ENCODE measurements around the gene VPS52. TPM values are rescaled to one million over a fixed set of nuclear protein-coding genes. Genes with fewer than 3 reads are reported as not detected.

The VPS52 gene
- total RNA-seq, 1 donor from 2014 or later: 35.1 TPM

DNA sequence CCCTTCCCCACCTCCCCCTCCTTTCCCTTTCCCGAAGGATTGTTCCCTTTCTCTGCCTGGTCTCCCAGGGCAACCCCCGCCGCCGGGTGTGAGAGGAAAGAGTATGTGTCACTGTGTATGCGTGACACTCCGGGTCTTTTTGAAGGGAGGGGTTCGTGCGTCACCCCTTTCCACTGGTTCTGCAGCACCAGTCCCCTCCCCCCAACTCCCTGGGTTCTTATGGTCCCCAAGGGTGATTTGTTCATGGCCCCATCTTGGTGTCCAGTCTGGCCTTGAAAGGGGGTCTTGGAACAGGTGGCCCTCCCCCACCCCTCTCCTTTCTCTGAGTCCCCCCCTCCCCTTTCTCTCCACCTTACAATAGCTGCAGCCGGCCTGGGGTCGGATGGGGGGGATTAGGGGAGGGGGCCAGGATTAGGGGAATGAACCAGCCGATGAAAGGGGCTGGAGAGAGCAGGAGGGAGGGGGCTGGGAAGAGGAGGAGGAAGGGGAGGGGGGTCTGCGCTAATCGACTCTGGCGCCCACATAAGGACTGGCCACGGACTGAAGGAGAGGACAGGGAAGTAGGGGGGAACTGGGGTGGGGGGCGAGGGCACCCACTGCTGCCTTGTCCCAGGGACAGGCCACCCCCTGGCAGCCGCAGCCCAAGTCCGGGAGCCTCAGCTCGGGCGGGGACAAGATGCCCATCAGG is 64.7 kb downstream of the VPS52 start:
- intact Hi-C loops (cut with micrococcal nuclease): no loop called here
- no peak for DNase-seq
- TF ChIP-seq, protein P1, sequence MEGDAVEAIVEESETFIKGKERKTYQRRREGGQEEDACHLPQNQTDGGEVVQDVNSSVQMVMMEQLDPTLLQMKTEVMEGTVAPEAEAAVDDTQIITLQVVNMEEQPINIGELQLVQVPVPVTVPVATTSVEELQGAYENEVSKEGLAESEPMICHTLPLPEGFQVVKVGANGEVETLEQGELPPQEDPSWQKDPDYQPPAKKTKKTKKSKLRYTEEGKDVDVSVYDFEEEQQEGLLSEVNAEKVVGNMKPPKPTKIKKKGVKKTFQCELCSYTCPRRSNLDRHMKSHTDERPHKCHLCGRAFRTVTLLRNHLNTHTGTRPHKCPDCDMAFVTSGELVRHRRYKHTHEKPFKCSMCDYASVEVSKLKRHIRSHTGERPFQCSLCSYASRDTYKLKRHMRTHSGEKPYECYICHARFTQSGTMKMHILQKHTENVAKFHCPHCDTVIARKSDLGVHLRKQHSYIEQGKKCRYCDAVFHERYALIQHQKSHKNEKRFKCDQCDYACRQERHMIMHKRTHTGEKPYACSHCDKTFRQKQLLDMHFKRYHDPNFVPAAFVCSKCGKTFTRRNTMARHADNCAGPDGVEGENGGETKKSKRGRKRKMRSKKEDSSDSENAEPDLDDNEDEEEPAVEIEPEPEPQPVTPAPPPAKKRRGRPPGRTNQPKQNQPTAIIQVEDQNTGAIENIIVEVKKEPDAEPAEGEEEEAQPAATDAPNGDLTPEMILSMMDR (IDR thresholded peaks at IDR 0.05; ENCODE audit: borderline replicate concordance): no peak
- Histone ChIP-seq H3K4me1 (peaks cover 58% of the 10 kb centered on the region), H3K36me3 (peaks cover 43% of the 10 kb centered on the region), H3K27ac (replicated peaks) (peak overlapping the region; percentile 94), H3K9me3 (replicated peaks) (no peaks in the 10 kb centered on the region), H3K27me3 (ENCODE audit: low read depth) (no peaks in the 10 kb centered on the region), H3K4me3 (peak overlapping the region; percentile 83)

DNA sequence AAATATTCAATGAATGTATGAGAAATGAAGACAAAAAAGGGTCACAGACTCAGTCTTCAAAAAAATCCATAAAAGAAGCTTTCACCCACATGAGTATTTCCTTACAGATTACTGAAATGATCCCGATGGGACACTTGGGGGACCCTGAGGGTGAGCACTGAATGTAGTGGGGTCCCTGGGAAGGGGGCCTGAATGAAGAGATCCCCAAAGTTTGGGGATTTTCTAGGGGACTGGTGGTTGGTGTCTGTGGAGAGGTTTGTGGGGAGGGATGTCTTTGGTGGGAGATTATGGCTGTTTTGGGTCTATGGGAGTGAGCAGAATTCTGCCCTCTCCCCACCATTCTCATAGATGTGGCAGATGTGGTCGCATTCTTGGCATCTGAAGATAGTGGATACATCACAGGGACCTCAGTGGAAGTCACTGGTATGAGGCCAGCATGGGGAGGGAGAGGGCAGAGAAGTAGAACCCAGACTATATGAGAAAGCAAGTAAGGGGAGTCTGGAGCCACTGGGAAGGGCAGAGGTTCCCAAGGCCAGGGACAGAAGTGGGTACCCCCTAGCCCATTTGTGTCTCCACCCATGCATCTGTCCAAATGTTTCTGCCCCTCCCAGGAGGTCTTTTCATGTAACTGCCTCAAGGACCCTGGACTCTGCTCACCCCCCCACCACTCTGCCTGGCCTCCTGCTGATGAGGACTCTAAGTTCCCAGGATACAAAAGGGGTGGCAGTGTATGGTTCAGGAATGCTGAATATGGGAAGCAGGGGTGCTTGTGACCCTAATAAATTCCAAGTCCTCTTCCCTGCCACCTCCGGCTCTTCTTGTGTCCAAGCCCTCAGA is 65.4 kb downstream of the VPS52 start:
- no peak overlapping the region for H3K27ac ChIP-seq (replicated peaks)
- H3K4me1 ChIP-seq: peaks cover 66% of the 10 kb centered on the region
- H3K36me3 ChIP-seq: peaks cover 42% of the 10 kb centered on the region
- no peak overlapping the region for H3K4me3 ChIP-seq
- TF ChIP-seq, protein P1 (IDR thresholded peaks at IDR 0.05; ENCODE audit: borderline replicate concordance): no peak
- H3K9me3 ChIP-seq (replicated peaks): no peaks in the 10 kb centered on the region
- intact Hi-C loops (cut with micrococcal nuclease): no loop called here
- no peak for DNase-seq
- no peaks in the 10 kb centered on the region for H3K27me3 ChIP-seq (ENCODE audit: low read depth)

DNA sequence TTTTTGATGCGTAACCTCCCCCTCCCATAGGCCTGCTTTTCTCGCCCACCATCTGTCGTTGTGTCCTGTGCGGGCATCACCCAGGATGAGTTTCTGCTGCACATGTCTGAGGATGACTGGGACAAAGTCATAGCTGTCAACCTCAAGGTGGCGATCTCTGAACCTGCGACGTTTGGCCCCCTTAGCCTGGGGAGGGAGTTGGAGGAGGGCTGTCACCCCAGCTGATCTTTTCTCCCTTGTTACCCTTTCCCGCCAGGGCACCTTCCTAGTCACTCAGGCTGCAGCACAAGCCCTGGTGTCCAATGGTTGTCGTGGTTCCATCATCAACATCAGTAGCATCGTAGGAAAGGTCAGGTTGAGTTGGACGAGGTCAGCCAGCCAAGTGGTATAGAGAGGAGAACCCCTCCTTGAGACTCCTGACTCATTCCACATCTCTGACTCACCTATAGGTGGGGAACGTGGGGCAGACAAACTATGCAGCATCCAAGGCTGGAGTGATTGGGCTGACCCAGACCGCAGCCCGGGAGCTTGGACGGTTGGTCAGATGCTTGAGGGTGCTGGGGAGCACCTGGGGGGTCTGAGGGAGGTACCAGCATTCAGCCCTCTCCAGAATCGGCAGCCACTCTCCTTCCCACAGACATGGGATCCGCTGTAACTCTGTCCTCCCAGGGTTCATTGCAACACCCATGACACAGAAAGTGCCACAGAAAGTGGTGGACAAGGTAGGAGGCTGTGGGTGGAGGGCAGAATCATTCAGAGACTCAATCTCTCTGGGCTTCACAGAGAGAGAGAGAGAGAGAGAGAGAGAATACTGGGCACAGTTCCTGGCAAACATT is 66.3 kb downstream of the VPS52 start:
- peaks cover 35% of the 10 kb centered on the region for H3K36me3 ChIP-seq
- DNase-seq: no peak
- TF ChIP-seq, protein P1 (IDR thresholded peaks at IDR 0.05; ENCODE audit: borderline replicate concordance): no peak
- no peaks in the 10 kb centered on the region for H3K27me3 ChIP-seq (ENCODE audit: low read depth)
- intact Hi-C loops (cut with micrococcal nuclease): no loop called here
- no peaks in the 10 kb centered on the region for H3K9me3 ChIP-seq (replicated peaks)
- H3K27ac ChIP-seq (replicated peaks): peak overlapping the region; percentile 81
- peaks cover 71% of the 10 kb centered on the region for H3K4me1 ChIP-seq
- H3K4me3 ChIP-seq: peak overlapping the region; percentile 73

DNA sequence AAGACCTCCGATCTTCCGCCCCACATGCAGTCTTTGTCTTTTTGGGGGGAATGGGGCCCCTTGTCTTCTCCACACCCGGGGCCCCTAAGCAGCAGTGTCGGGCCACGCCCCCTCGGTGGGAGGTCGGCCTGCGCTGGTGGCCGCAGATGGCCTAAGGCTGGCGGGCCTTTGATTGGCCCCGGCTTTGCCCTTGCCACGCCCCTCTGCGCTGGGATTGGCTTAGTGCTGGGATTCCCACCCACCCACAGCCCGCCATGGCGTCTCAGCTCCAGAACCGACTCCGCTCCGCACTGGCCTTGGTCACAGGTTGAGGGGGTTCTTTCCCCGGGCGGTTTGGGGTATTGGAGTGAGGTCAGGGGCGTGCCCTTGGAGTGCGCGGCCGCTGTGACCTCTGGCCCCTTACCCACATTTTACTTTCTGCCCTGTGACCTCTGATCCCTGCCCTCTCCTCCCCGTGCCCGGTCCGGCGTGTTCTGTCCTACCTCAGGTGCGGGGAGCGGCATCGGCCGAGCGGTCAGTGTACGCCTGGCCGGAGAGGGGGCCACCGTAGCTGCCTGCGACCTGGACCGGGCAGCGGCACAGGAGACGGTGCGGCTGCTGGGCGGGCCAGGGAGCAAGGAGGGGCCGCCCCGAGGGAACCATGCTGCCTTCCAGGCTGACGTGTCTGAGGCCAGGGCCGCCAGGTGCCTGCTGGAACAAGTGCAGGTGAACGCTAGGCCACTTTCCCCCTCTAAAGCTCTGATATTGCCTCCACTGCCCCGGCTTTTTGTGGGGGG is 67.1 kb downstream of the VPS52 start, which contains the start of gene HSD17B8:
Gene HSD17B8 (plus strand): TSS at position 241 of the 776 bp plus-strand sequence. CDS start 14 bp downstream, at position 255.
- Histone ChIP-seq H3K27me3 (ENCODE audit: low read depth) (no peaks in the 10 kb centered on the region), H3K9me3 (replicated peaks) (no peaks in the 10 kb centered on the region), H3K36me3 (peaks cover 29% of the 10 kb centered on the region), H3K4me1 (peaks cover 79% of the 10 kb centered on the region), H3K27ac (replicated peaks) (peak within 1 kb of the TSS; percentile 81), H3K4me3 (peak within 1 kb of the TSS; percentile 73)
- TF ChIP-seq, protein P1 (IDR thresholded peaks at IDR 0.05; ENCODE audit: borderline replicate concordance): no peak
- DNase-seq: peak; percentile 96
- intact Hi-C loops (cut with micrococcal nuclease): no loop called here

DNA sequence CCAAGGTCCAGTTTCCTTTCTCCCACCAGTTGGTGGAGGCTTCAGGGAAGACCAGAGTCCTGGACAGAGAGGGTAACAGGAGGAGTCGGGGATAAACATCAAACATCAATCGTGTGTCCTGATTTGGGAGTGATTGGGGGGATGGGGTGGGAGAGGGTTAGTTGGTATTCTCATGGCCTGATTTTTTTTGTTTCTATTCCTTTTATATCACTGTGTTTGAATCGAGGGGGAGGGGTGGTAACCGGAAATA is 67.6 kb downstream of the VPS52 start:
- Histone ChIP-seq H3K27ac (replicated peaks) (peak overlapping the region; percentile 81), H3K4me1 (peaks cover 82% of the 10 kb centered on the region), H3K9me3 (replicated peaks) (no peaks in the 10 kb centered on the region), H3K4me3 (peak overlapping the region; percentile 73), H3K36me3 (peaks cover 27% of the 10 kb centered on the region), H3K27me3 (ENCODE audit: low read depth) (no peaks in the 10 kb centered on the region)
- DNase-seq: no peak
- intact Hi-C loops (cut with micrococcal nuclease): no loop called here
- TF ChIP-seq, protein P1 (IDR thresholded peaks at IDR 0.05; ENCODE audit: borderline replicate concordance): no peak
